GM10266 (cell line): ENCODE data around the gene SPON1.

ENCODE experiments used
- DNase-seq: peaks from one replicate; pipeline ENCODE4 v3.0.0; 2012; ENCODE audit errors: extremely low spot score
- TF ChIP-seq, protein P1 (sequence below): IDR thresholded peaks from 2 replicates; pipeline ENCODE4 v1.5.1; 2012; ENCODE audit warnings: mild to moderate bottlenecking, low read depth; ENCODE audit not compliant: control insufficient read depth, insufficient read depth; ENCODE audit errors: missing control alignments

The SPON1 gene

DNA sequence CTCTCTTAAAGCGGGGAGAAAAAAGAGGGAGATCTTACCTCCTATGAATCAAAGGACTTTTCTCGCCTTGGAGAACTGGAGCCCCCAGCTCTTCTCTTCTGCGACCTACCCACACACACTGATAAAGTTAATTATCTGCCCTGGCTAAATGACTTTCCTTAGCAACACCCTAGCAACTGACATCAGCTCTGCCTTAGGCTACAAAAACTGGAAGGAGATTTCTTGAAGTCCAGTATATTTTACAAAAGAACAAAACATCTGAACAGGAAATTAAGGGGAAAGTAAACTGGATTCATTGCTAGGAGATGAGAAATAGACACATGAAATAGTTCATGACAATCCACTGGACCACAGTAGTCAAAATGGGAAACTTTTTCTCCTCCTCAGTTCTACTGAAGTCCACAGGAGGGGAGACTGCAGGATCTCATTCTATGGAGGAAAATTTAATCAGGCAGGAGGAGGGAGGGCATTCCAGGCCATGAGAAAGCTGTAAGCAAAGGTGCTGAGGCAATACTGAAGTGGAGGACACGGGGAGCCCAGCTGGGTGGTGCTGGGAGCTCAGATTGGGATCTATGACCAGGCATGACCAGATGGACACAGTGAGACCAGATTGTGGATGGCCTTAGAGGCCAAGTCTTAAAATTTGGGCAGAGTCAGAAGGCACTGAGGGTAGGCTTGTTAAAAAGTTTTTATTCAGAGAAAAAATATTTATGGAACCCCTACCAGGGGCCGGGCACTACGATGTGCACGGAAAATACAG lies 3.7 kb upstream of the SPON1 start:
- TF ChIP-seq, protein P1, sequence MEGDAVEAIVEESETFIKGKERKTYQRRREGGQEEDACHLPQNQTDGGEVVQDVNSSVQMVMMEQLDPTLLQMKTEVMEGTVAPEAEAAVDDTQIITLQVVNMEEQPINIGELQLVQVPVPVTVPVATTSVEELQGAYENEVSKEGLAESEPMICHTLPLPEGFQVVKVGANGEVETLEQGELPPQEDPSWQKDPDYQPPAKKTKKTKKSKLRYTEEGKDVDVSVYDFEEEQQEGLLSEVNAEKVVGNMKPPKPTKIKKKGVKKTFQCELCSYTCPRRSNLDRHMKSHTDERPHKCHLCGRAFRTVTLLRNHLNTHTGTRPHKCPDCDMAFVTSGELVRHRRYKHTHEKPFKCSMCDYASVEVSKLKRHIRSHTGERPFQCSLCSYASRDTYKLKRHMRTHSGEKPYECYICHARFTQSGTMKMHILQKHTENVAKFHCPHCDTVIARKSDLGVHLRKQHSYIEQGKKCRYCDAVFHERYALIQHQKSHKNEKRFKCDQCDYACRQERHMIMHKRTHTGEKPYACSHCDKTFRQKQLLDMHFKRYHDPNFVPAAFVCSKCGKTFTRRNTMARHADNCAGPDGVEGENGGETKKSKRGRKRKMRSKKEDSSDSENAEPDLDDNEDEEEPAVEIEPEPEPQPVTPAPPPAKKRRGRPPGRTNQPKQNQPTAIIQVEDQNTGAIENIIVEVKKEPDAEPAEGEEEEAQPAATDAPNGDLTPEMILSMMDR, result no peak
- no peak for DNase-seq

DNA sequence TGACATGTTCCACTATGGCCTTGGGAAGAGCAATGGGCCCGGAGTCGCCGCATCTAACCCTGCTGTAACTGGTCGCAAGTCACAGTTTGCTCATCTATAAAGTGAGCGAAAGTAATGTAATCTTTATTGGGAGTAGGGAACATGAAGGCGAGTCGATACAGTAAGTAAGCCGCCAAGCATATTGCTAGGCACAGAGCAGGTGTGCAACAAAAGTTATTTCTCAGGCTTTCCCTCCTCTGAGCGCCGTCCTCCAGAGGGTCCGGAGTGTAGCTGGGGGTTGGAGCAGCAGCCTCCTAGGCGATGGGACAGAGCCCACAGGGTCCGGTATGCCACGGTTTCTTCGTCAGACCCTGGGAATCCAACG lies 343 bp upstream of the SPON1 start:
- no peak for DNase-seq
- TF ChIP-seq, protein P1, result no peak

DNA sequence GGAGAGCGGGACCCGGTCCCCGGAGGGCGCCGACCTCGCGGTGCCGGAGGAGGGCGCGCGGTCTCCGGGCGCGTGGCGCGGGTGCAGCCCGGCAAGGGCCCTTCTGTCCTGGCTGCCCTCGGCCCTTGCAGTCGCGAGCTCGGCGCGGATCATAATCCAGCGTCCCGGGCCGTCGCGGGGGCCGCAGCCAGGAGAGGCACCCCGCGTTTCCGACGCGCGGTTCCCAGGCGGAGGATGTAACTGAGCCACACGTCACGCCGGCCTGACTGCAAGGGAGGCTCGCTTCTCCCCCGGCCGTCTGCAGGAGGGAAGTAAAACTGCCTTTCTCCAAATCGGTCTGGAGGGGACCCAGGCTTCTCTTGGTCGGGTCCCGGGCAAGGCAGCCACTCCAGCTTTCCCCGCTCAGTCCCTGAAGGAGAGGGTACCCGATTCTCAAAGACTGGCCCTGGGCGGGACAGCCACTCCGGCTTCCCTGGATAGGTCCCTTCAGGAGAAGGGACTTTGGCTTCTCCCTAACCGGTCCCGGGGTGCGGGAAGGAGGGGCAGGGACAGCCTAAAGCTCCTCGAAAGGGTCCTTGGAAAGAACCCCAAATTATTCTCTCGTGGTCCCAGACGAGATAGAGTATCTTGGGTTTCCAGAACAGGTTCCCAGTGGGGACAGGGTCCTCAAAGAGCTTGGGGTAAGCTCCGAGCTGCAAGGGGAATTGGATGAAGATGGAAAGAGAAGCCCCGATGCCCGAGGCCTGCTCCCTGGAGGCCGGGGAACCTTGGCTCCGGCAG lies 836 bp downstream of the SPON1 start:
- peak; percentile 45 for DNase-seq
- TF ChIP-seq, protein P1, result no peak

DNA sequence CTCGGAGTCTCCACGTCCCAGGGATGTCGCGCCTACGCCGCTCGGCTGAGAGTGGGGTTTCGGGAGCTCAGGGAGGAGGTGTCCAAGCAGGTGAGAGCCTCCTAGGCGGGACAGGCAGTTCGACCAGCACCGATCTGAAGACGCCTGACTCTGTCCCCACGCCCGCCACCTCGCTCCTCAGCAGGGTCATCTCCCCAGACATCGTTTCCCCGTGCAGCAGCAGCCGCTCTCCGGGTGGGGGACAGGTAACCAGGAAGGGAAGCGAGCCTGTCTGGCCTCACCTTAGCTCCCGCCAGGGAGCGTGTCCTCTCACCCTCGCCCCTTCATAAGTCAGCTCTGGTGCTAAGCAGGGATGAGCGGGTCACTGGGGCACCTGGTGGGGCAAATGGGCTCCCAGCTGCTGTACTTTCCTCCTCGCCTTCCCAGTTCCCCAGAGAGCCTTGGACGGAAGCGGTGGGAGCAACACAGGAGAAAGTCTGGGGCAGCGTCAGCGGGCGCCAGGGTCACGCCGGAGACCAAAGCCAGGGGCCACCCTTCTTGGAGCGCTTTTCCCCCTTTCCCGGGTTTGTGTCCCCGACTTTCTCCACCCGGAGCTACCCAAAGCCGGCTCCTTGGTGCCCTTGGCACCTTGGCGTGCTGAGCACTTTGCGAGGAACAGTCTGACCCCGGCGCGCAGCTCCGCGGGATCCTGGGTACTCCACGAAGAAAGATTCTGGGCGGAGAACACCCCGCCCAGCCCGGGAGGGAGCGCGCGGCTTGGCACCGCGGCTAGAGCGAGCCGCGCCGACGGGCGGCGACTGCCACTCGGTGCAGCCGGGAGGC lies 1.6 kb downstream of the SPON1 start:
- peak; percentile 32 for DNase-seq
- TF ChIP-seq, protein P1, result no peak

DNA sequence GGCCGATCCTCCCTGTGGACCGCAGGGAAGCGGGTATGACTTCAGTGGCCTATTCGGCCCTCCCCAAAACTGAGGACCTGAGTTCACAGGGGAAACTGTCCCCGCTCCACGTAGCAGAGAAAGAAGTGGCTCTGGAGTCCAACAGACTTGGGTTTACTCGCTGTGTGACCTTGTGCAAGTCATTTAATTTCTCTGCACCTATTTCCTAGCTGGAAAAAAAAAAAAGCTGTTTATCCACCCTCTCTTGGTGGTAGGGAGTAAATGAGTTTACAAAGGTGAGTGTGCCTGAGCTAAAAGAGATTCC lies 2.2 kb downstream of the SPON1 start:
- DNase-seq, result no peak
- TF ChIP-seq, protein P1, result no peak

DNA sequence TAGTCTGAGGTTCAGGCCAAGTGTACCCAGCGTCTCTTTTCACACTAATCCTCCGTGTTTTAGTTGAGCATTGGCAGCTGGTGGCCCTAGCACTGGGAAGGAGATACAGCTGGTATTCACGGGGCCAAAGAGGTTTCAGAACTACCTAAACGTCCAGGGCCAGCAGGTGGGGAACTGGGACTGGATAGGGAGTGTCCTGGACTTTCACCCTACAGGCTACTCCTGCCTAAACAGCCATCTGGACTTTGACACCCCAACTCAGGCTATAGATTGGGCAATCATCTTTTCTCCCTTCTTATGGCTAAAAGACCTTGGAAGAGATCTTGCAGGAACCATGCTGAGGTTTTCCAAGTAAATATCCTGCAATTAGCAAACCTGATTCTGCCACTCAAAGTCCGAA lies 2.8 kb downstream of the SPON1 start:
- DNase-seq, result no peak
- TF ChIP-seq, protein P1, result no peak
